Uterus (tissue), 2 donors: Measurements from ENCODE around the gene RANBP1.

Experiments used
- POLR2A ChIP-seq, 2 donors: fragments of 450-650 bp; IDR thresholded peaks; one replicate each; pipeline ENCODE4 v1.6.1; 2016; ENCODE audit warnings: antibody characterized with exemption in 2 of 2, mild to moderate bottlenecking in 1 of 2, moderate library complexity in 1 of 2
- TF ChIP-seq, protein P1 (sequence below), 4 experiments: fragments of 200-600 bp in 2 of 4; fragments of 450-650 bp in 2 of 4; sonication (generic) in 2 of 4; IDR thresholded peaks; one replicate each; pipeline ENCODE4 v1.5.1; 2016 to 2019; ENCODE audit warnings: antibody characterized with exemption in 4 of 4, mild to moderate bottlenecking in 2 of 4, moderate library complexity in 1 of 4

GRCh38 chr22:20102203-20102780 lies 13.6 kb upstream of the RANBP1 start:
- TF ChIP-seq, protein P1, sequence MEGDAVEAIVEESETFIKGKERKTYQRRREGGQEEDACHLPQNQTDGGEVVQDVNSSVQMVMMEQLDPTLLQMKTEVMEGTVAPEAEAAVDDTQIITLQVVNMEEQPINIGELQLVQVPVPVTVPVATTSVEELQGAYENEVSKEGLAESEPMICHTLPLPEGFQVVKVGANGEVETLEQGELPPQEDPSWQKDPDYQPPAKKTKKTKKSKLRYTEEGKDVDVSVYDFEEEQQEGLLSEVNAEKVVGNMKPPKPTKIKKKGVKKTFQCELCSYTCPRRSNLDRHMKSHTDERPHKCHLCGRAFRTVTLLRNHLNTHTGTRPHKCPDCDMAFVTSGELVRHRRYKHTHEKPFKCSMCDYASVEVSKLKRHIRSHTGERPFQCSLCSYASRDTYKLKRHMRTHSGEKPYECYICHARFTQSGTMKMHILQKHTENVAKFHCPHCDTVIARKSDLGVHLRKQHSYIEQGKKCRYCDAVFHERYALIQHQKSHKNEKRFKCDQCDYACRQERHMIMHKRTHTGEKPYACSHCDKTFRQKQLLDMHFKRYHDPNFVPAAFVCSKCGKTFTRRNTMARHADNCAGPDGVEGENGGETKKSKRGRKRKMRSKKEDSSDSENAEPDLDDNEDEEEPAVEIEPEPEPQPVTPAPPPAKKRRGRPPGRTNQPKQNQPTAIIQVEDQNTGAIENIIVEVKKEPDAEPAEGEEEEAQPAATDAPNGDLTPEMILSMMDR (IDR thresholded peaks at IDR 0.05) = no peak
- no peak for TF ChIP-seq POLR2A (IDR thresholded peaks at IDR 0.05)
